Measurements from ENCODE around the gene ADGRL3. TPM values are rescaled to one million over a fixed set of nuclear protein-coding genes. Genes with fewer than 3 reads are reported as not detected.

ADGRL3 gene
- total and polyA plus RNA-seq, 2 donors = 3.1 to 70.1 TPM

DNA sequence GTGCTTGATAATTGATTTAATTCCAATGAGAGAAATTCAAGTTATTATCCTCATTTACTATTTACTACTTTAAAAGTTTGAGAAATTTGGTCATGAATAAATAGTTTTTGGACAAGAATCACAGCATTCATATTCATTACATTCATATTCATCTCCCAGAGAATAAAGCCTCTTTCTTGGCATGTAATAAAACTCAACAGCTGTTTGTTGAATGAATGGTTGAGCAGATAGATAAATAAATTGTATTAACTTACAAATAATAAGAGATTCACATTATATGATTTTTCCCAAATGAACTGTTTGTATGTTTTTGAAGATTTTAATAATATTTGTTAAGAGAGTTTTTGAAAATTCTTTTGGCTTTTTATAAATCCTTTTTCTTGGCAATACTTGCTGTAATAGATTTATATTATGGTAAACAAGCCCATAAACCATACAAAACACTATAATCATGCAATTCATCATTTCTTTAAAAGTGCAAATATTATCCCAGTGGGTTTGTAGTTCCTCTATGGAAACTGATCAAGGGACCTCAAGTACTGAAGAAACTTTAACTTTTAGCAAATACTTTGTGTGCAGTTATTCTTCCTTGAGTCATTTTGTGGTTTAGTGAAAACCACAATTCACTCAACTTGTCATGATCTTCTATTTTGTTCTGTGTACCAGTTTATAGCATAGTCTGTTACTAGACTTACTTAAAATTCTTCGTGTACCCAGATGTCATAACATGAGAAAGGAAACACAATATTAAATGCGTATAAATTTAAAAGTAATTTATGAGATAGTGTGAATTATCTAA is 371.8 kb downstream of the ADGRL3 start:
- no peak for DNase-seq (ENCODE audit: extremely low spot score)
- no peak overlapping the region for H3K27ac ChIP-seq (ENCODE audit: low read depth)
- no peaks in the 10 kb centered on the region for H3K4me1 ChIP-seq (ENCODE audit: insufficient read depth)
- H3K4me3 ChIP-seq (ENCODE audit: low read depth, low read length) = no peak overlapping the region
- no peaks in the 10 kb centered on the region for H3K36me3 ChIP-seq (ENCODE audit: insufficient read depth)
- 54% methylated on average over 2 of the region's 2 CpGs for WGBS

DNA sequence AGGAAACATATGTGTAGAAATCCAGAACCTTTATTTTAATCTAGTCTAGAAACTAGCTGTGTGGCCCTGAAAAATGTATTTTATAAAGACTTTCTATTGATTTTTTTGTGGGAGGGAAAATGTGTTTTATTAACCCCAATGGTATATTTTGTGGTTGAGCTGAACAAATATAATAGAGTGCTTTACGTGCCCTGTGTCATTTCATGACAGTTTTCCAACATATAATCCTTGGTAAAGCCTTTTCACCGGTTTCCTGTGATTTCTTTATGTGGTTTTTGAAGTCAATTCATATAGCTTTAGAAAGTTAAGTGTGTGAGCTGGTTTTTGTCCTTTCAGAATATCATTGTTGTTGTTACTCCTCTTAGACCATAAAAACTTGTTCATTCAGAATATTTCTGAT is 375.7 kb downstream of the ADGRL3 start:
- no peaks in the 10 kb centered on the region for H3K36me3 ChIP-seq (ENCODE audit: insufficient read depth)
- no peak overlapping the region for H3K27ac ChIP-seq (ENCODE audit: low read depth)
- no peak overlapping the region for H3K4me3 ChIP-seq (ENCODE audit: low read depth, low read length)
- WGBS = 86% methylated on average over 2 of the region's 2 CpGs
- no peak for DNase-seq (ENCODE audit: extremely low spot score)
- H3K4me1 ChIP-seq (ENCODE audit: insufficient read depth) = no peaks in the 10 kb centered on the region

DNA sequence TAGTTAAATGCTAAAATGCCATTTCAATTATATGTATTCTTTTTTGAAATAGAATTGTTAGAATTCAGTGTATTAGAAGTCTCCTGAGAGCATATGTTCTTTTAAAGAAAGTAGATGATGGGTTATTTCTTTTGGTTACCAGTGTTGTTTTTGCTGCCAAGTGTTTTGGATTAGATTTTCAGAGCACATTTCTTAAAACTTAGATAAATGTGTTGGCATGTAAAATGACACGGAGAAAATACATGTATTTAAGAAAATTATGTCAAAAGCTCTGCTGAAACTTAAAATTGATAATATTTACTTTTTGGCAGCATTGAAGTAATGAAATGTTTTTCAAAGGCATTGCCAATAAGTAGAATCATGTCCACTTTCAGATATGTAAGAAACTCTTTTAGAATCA is 379.7 kb downstream of the ADGRL3 start:
- no peaks in the 10 kb centered on the region for H3K36me3 ChIP-seq (ENCODE audit: insufficient read depth)
- no peak for DNase-seq (ENCODE audit: extremely low spot score)
- H3K4me3 ChIP-seq (ENCODE audit: low read depth, low read length) = no peak overlapping the region
- no peak overlapping the region for H3K27ac ChIP-seq (ENCODE audit: low read depth)
- no peaks in the 10 kb centered on the region for H3K4me1 ChIP-seq (ENCODE audit: insufficient read depth)
- 66% methylated on average over 1 of the region's 1 CpG for WGBS

DNA sequence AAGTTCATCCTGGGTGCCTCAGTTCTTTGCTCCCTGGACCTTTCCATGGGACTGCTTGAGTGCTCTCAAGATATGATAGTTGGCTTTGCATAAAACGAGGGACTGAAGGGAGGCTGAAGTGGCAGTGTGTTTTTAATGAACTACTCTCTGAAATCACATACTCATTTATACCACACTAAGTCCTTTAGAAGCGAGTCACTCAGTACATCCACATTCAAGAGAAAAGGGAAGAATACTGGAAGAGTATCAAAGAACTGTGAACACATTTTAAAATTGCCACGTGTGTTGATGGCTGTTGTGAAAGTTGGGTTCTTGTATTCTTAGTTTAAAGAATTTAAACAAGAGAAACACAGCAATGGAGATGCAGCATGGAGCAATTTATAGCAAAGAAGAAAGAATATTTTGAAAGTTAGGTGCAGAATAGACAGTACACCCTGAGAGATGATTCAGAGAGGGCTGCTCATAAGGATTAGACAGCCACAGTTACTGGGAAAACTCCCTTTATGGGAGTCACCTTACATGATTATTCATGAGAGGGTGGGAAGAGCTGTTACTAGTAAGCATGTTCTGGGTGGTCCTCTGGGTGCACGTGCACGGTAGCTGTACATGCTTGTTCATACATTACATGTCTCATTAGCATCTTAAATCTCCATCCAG is 380.7 kb downstream of the ADGRL3 start:
- Histone ChIP-seq H3K4me3 (ENCODE audit: low read depth, low read length) (no peak overlapping the region), H3K4me1 (ENCODE audit: insufficient read depth) (no peaks in the 10 kb centered on the region), H3K27ac (ENCODE audit: low read depth) (no peak overlapping the region), H3K36me3 (ENCODE audit: insufficient read depth) (no peaks in the 10 kb centered on the region)
- DNase-seq (ENCODE audit: extremely low spot score) = no peak
- 89% methylated on average over 5 of the region's 5 CpGs for WGBS

DNA sequence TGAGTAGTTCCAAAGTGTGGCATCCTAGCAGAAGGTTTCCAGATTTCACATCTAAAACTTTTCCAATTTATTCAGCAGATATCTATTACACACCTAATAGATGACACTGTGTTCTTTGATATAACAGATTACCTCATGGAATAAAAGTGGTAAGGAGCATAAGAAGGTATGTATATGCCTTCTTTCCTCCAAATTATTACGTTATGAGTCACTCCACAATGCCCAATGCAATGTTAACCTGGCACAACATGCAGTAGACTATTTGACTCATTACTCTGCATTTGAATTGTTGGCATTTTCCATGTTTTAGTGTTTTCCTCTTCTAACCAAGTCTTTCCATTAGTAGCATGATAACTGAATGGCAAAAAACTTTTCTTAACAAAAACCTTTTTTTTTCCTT is 383.6 kb downstream of the ADGRL3 start:
- WGBS = 89% methylated on average over 1 of the region's 1 CpG

DNA sequence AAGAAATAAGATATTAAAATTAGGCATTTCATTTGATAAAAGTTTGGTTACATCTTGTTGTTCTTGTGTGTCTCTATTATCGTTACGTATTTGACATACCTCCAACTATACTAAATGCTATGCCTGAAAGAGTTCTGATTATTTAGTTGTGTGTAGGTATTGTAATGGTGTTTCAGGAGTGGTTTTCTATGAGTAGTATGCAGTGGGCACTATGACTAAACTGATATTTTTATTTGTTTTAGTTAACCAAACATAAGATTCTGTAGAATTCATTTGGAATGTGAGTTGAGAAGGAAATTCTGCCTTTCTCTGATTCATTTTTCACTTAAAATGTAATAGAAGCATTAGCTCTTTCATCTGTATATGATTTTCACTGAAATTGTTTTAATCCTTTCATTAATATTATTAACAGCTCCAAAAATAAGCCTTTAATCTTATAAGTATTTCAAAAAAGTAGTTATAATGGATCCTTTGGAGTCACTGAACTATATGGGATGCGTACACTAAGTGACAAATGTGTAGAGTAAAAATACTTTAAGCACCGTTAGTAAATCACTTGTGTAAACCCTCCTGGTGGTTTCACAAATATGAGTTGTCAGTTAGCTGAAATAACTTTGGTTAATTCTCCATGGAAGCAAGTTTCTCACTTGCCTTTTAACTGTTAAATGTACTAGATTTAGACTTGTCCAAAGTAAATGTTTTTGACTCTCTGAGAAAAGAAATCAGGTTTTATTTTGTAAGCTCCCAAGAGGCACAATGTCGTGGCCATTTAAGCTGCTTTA is 388.7 kb downstream of the ADGRL3 start:
- Histone ChIP-seq H3K27ac (ENCODE audit: low read depth) (no peak overlapping the region), H3K4me3 (ENCODE audit: low read depth, low read length) (no peak overlapping the region), H3K4me1 (ENCODE audit: insufficient read depth) (no peaks in the 10 kb centered on the region), H3K36me3 (ENCODE audit: insufficient read depth) (no peaks in the 10 kb centered on the region)
- no peak for DNase-seq (ENCODE audit: extremely low spot score)
- 85% methylated on average over 5 of the region's 5 CpGs for WGBS

More for the DNA sequence above, 383.6 kb downstream of the ADGRL3 start:
- no peaks in the 10 kb centered on the region for H3K4me1 ChIP-seq (ENCODE audit: insufficient read depth)
- H3K36me3 ChIP-seq (ENCODE audit: insufficient read depth) = no peaks in the 10 kb centered on the region
- no peak overlapping the region for H3K4me3 ChIP-seq (ENCODE audit: low read depth, low read length)
- H3K27ac ChIP-seq (ENCODE audit: low read depth) = no peak overlapping the region
- DNase-seq (ENCODE audit: extremely low spot score) = no peak

DNA sequence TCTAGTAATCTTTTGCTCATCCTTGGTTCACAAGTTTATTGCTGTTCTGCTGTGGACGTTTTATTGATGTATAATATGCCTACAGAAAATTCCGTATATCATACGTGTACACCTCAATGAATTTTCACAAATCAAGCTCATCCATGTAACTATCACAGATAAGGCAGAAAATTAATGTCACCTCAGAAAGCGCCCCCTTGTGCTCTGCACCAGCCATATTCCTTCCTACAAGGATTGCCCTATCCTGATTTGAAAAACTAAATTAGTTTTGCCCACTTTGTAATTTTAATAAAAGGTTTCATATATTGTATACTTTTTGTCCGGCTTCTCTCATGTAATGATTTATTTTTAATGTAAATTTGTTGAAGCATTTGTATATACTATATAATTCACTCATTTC is 390.8 kb downstream of the ADGRL3 start:
- H3K4me1 ChIP-seq (ENCODE audit: insufficient read depth) = no peaks in the 10 kb centered on the region

DNA sequence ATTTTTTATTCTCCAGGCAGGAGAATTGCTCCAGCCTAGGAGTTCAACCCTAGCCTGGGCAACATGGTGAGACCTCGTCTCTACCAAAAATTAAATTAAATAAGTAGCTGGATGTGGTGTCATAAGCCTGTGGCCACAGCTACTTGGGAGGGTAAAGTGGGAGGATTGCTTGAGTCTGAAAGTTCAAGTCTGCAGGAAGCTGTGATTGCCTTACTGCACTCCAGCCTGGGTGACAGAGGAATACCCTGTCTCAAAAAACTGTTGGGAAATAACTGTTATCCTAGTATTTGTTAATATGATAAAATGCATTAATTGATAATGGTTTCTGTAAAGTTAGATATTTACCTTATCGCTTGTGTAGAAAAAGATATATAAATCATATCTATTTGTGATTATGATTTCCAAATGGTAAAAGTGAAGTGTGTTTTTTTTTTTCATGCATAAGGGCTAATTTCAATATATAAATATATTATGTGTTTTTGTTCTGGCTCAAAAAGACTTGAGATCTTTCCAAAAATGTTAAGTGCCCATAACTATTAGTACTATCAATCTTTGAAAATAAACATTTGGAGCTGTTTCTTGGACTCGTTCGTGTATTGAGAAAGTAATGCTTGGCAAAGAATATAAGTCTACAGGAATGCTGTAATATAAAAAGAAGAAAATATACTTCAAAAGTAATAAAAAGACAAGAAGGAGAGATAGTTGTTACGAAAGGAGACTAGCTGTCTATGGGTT is 396.6 kb downstream of the ADGRL3 start:
- Histone ChIP-seq H3K27ac (ENCODE audit: low read depth) (no peak overlapping the region), H3K4me1 (ENCODE audit: insufficient read depth) (no peaks in the 10 kb centered on the region), H3K36me3 (ENCODE audit: insufficient read depth) (no peaks in the 10 kb centered on the region), H3K4me3 (ENCODE audit: low read depth, low read length) (no peak overlapping the region)
- DNase-seq (ENCODE audit: extremely low spot score) = no peak
- 61% methylated on average over 5 of the region's 5 CpGs for WGBS

More for the DNA sequence above, 390.8 kb downstream of the ADGRL3 start:
- 85% methylated on average over 5 of the region's 5 CpGs for WGBS
- no peak overlapping the region for H3K27ac ChIP-seq (ENCODE audit: low read depth)
- no peak overlapping the region for H3K4me3 ChIP-seq (ENCODE audit: low read depth, low read length)
- H3K36me3 ChIP-seq (ENCODE audit: insufficient read depth) = no peaks in the 10 kb centered on the region
- no peak for DNase-seq (ENCODE audit: extremely low spot score)

DNA sequence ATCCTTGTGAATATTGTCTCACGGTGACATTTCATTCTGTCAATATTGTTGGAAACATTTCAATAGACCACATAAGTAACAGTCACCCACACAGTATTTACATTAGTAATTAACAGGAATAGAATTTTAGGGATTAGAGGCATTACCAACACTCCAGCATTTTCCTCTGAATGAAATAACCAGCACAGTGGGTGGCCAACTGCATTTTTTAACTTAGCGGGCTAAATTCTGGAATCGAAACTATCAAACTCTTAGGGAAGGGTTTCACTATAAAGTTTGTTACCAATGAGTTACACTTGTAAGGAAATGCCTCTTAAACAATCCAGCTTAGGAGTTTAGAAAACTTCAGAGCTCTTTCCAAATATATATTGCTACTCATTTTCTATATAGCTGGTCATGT is 403.0 kb downstream of the ADGRL3 start:
- Histone ChIP-seq H3K27ac (ENCODE audit: low read depth) (no peak overlapping the region), H3K36me3 (ENCODE audit: insufficient read depth) (no peaks in the 10 kb centered on the region), H3K4me1 (ENCODE audit: insufficient read depth) (no peaks in the 10 kb centered on the region), H3K4me3 (ENCODE audit: low read depth, low read length) (no peak overlapping the region)
- DNase-seq (ENCODE audit: extremely low spot score) = no peak
- 73% methylated on average over 3 of the region's 3 CpGs for WGBS

DNA sequence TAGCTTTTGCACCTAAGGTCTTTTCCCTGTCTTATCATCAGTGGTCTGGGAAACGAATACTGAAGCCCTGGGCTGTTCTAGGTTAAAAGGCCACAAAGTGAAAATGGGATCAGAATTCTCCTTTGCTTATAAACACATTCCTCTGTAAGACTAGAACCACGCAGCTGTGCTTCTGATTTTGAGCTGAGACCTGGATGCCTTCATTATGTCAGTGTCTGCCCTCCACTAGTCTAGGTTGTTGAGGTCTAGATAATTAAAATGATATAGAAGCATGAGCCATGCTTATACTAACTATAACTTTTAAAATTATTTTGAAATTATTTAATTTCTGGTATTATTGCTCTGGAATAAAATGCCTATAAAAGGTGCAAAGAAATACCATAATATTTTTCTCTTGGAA is 403.9 kb downstream of the ADGRL3 start:
- Histone ChIP-seq H3K27ac (ENCODE audit: low read depth) (no peak overlapping the region), H3K4me3 (ENCODE audit: low read depth, low read length) (no peak overlapping the region), H3K4me1 (ENCODE audit: insufficient read depth) (no peaks in the 10 kb centered on the region), H3K36me3 (ENCODE audit: insufficient read depth) (no peaks in the 10 kb centered on the region)
- 57% methylated on average over 2 of the region's 2 CpGs for WGBS
- no peak for DNase-seq (ENCODE audit: extremely low spot score)

DNA sequence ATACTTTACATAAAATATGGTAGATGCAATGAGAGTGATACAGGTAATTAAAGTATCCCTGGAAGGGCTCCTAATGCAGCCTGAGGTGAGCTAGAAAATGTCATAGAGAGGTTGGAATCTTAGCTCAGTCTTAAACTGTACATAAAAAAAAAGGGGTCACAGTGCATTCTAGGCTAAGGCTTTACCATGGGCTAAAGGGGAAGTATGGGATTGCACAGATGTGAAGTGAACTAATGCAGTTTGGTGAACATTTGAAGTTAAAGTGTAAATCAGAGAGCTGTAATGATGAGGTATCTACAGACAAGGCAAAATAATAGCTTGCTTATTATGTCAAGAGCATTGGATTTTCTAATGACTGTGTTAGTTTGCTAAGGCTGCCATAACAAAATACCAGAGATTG is 405.9 kb downstream of the ADGRL3 start:
- no peak overlapping the region for H3K27ac ChIP-seq (ENCODE audit: low read depth)
- no peaks in the 10 kb centered on the region for H3K36me3 ChIP-seq (ENCODE audit: insufficient read depth)
- H3K4me1 ChIP-seq (ENCODE audit: insufficient read depth) = no peaks in the 10 kb centered on the region
- no peak for DNase-seq (ENCODE audit: extremely low spot score)
- no peak overlapping the region for H3K4me3 ChIP-seq (ENCODE audit: low read depth, low read length)

DNA sequence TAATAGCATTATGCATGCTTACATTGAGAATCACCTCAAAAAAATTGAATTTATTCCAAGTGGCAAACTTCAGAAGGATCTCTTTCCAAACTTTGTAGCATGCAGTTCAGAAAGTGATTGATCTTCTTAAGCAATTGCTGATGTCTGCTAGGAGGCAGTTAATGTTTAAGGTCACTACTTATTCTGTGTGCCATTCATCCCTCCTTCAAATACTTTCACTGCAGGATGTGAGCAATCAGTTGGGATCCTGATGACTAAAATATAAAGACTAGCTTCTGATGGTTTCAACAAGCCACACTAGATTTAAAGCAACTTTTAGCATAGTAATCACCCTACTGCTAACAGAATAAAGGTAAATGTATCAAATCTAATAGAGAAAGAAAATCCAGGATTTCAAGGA is 414.1 kb downstream of the ADGRL3 start:
- Histone ChIP-seq H3K27ac (ENCODE audit: low read depth) (no peak overlapping the region), H3K36me3 (ENCODE audit: insufficient read depth) (no peaks in the 10 kb centered on the region), H3K4me1 (ENCODE audit: insufficient read depth) (no peaks in the 10 kb centered on the region), H3K4me3 (ENCODE audit: low read depth, low read length) (no peak overlapping the region)
- no peak for DNase-seq (ENCODE audit: extremely low spot score)

DNA sequence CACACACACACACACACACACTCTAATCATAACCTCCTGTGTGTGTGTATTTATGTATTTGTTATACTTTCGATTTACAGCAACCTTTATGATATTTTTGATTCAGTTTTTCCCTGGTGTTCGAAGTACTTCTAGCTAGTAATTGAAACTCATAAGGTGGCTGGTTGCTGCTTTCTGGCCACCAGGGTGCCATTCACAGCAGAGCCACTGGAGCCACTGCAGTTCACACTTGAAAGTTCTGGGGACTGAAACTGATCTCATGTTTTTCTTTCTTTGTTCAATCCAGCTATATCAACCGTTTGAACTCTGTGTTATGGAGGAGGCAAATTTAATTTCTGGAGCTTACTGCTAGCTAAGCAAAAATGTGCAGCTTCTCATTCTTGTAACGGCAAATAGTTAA is 419.4 kb downstream of the ADGRL3 start:
- H3K4me3 ChIP-seq (ENCODE audit: low read depth, low read length) = no peak overlapping the region
- H3K4me1 ChIP-seq (ENCODE audit: insufficient read depth) = no peaks in the 10 kb centered on the region
- H3K27ac ChIP-seq (ENCODE audit: low read depth) = no peak overlapping the region
- no peaks in the 10 kb centered on the region for H3K36me3 ChIP-seq (ENCODE audit: insufficient read depth)
- 76% methylated on average over 4 of the region's 4 CpGs for WGBS
- no peak for DNase-seq (ENCODE audit: extremely low spot score)

All from urinary bladder (tissue), 4 donors.